OCI-LY3 (cell line): ENCODE measurements around the gene FAM241B.

ENCODE experiments used
- CTCF ChIP-seq: fragments of 200-600, 300-600 bp; sonication (generic); IDR thresholded peaks from 2 replicates; pipeline ENCODE4 v1.5.1; 2014; ENCODE audit warnings: antibody characterized with exemption, low read length, low read depth
- EZH2phosphoT487 ChIP-seq: fragments of 200-600 bp; shearing (Covaris generic); IDR thresholded peaks from 2 replicates; pipeline ENCODE4 v1.6.1; 2018; ENCODE audit warnings: antibody characterized with exemption, mixed run types, low read depth

DNA sequence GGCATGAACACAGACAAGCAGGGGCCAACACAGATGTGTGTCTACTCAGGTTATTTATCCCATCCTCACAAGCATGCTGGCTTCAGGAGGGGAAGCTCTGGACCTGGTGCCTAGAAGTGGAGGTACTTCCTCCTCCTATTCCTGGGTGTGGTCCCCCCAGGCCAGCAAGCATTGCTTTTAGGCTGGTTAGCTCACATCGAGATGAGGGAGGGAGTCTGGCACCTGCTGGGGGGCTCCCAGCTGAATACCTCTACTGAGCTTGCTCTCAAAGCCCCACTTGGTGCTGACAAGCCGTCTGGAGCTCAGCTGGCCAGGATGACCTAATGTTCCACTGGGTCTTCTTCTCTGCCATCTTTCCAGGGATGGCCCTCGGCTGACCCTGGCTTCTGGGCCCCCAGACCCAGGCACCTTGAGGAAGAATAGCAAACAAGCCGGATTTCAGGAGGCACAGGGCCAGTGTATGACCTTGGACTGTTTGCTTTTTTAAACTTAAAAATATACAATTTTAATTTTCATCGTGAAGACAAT is 26.8 kb downstream of the FAM241B start:
- TF ChIP-seq CTCF (no peak), EZH2phosphoT487 (no peak)
